ENCODE results near the gene SAMM50.

GRCh38 chr22:44002324-44002723 lies 47.1 kb downstream of the SAMM50 start:
- no peak for TF ChIP-seq CTCF (IDR thresholded peaks at IDR 0.05)
- TF ChIP-seq ZFX (IDR thresholded peaks at IDR 0.05; ENCODE audit: borderline replicate concordance) = no peak

Measured in 22Rv1 (cell line).